SIG-M5 (cell line): Measurements from ENCODE around the gene ACO2.
"Not testable (repeated sequence)": the region's sequence is repeated elsewhere in the genome, so short reads cannot be mapped to it uniquely, and the experiment has no call there.

ENCODE experiments used
- DNase-seq: peaks from one replicate; lab custom pipeline; 2025; lab: John Stamatoyannopoulos, UW

The ACO2 gene

GRCh38 chr22:41540365-41540764 lies 71.4 kb downstream of the ACO2 start:
- no peak for DNase-seq

GRCh38 chr22:41541484-41541883 lies 72.6 kb downstream of the ACO2 start:
- no peak for DNase-seq

GRCh38 chr22:41542224-41542623 lies 73.3 kb downstream of the ACO2 start:
- DNase-seq, result no peak

GRCh38 chr22:41543854-41544670 lies 75.1 kb downstream of the ACO2 start, which contains the start of gene POLR3H:
POLR3H (minus strand) TSS chr22:41544470; CDS start chr22:41544101, 369 bp downstream.
- peak; percentile 60 for DNase-seq

GRCh38 chr22:41544671-41545476 lies 76.0 kb downstream of the ACO2 start:
- DNase-seq, result no peak

GRCh38 chr22:41548830-41549211 lies 79.9 kb downstream of the ACO2 start:
- DNase-seq, result no peak

- DNase-seq, result no peak
Measured at GRCh38 chr22:41550952-41551491, 82.1 kb downstream of the ACO2 start.

GRCh38 chr22:41551877-41552582 lies 83.1 kb downstream of the ACO2 start:
- DNase-seq, result no peak

GRCh38 chr22:41555325-41555982 lies 86.5 kb downstream of the ACO2 start:
- DNase-seq, result no peak

- DNase-seq, result no peak
Measured at GRCh38 chr22:41556561-41556960, 87.6 kb downstream of the ACO2 start.

GRCh38 chr22:41557401-41558240 lies 88.7 kb downstream of the ACO2 start:
- no peak for DNase-seq

- DNase-seq, result not testable (repeated sequence)
Measured at GRCh38 chr22:41558241-41558630, 89.3 kb downstream of the ACO2 start.

- DNase-seq, result no peak
Measured at GRCh38 chr22:41560095-41560471, 91.2 kb downstream of the ACO2 start.

GRCh38 chr22:41561335-41561734 lies 92.4 kb downstream of the ACO2 start:
- no peak for DNase-seq

GRCh38 chr22:41561788-41562187 lies 92.9 kb downstream of the ACO2 start:
- DNase-seq, result no peak

GRCh38 chr22:41562461-41562860 lies 93.5 kb downstream of the ACO2 start:
- DNase-seq, result no peak

GRCh38 chr22:41563051-41563711 lies 94.3 kb downstream of the ACO2 start:
- DNase-seq, result no peak

- DNase-seq, result no peak
Measured at GRCh38 chr22:41564563-41564962, 95.6 kb downstream of the ACO2 start.

GRCh38 chr22:41565403-41566054 lies 96.6 kb downstream of the ACO2 start:
- DNase-seq, result no peak

- no peak for DNase-seq
Measured at GRCh38 chr22:41567512-41567768, 98.5 kb downstream of the ACO2 start.
